GM13976 (cell line): Measurements from ENCODE around the gene PGAM1.
"Not testable (repeated sequence)": the region's sequence is repeated elsewhere in the genome, so short reads cannot be mapped to it uniquely, and the experiment has no call there.

Source experiments
- DNase-seq: peaks from one replicate; pipeline ENCODE4 v3.0.0; 2012; ENCODE audit warnings: low spot score
- CTCF ChIP-seq: IDR thresholded peaks from 2 replicates; pipeline ENCODE4 v1.5.1; 2012; ENCODE audit warnings: borderline replicate concordance, mild to moderate bottlenecking; ENCODE audit not compliant: insufficient read depth; ENCODE audit errors: extremely low read depth, missing control alignments, control extremely low read depth
- in situ Hi-C: fragments of 300-500 bp; cut with MboI; formaldehyde crosslinking; loops from one replicate; pipeline ENCODE4 v1.12.0; 2022; ENCODE audit warnings: low sequenced_read_pairs, mixed read lengths, inconsistent platforms; ENCODE audit not compliant: unreplicated experiment

Gene PGAM1

GRCh38 chr10:97474918-97475317 lies 48.9 kb downstream of the PGAM1 start:
- no peak for DNase-seq
- in situ Hi-C loops = no loop called here
- TF ChIP-seq CTCF = no peak

GRCh38 chr10:97475936-97476594 lies 50.1 kb downstream of the PGAM1 start:
- in situ Hi-C loops = no loop called here
- DNase-seq = no peak
- TF ChIP-seq CTCF = no peak

GRCh38 chr10:97479410-97479809 lies 53.4 kb downstream of the PGAM1 start:
- in situ Hi-C loops = not testable (repeated sequence)

GRCh38 chr10:97479939-97480338 lies 53.9 kb downstream of the PGAM1 start:
- no peak for DNase-seq
- in situ Hi-C loops = no loop called here
- TF ChIP-seq CTCF = no peak

More at GRCh38 chr10:97479410-97479809, 53.4 kb downstream of the PGAM1 start:
- DNase-seq = not testable (repeated sequence)

GRCh38 chr10:97481071-97481470 lies 55.1 kb downstream of the PGAM1 start:
- in situ Hi-C loops = no loop called here
- DNase-seq = no peak
- TF ChIP-seq CTCF = no peak

- no peak for TF ChIP-seq CTCF
- no peak for DNase-seq
- in situ Hi-C loops = no loop called here
These were observed 56.4 kb downstream of the PGAM1 start for GRCh38 chr10:97482381-97482780.
